Natural killer cell (primary cell): ENCODE data around the gene DAZL. TPM values are rescaled to one million over a fixed set of nuclear protein-coding genes. Genes with fewer than 3 reads are reported as not detected.

Experiments
- ATAC-seq, 3 donors: fragments of 150-1000 bp in 2 of 3; fragments of 200-7000 bp in 1 of 3; cut with Tn5 transposase; 1 replicate in 1 of 3; 2 replicates in 2 of 3; pipeline ENCODE4 v1.10.0; 2021; ENCODE audit warnings: mild to moderate bottlenecking in 2 of 3, moderate library complexity in 2 of 3
- DNase-seq, 2 donors: peaks; one replicate each; pipeline versions ENCODE4 v3.0.0 to v3.0.0-alpha.2; 2013 to 2021; ENCODE audit warnings: mixed read lengths in 1 of 2
- H3K27ac ChIP-seq: one replicate; pipeline ENCODE4 v1.5.1; 2013; ENCODE audit warnings: mild to moderate bottlenecking, low read length
- H3K27me3 ChIP-seq: one replicate; pipeline ENCODE4 v1.6.1; 2013; ENCODE audit warnings: low read length; ENCODE audit not compliant: control insufficient read depth, insufficient read depth
- H3K36me3 ChIP-seq: one replicate; pipeline ENCODE4 v1.6.1; 2013; ENCODE audit warnings: low read length; ENCODE audit not compliant: control insufficient read depth, insufficient read depth
- H3K4me1 ChIP-seq: one replicate; pipeline ENCODE4 v1.6.1; 2013; ENCODE audit warnings: low read length; ENCODE audit not compliant: control insufficient read depth, insufficient read depth
- H3K4me3 ChIP-seq: one replicate; pipeline ENCODE4 v1.5.1; 2013; ENCODE audit warnings: low read length
- H3K9me3 ChIP-seq: one replicate; pipeline ENCODE4 v1.6.1; 2013; ENCODE audit warnings: low read length; ENCODE audit not compliant: control insufficient read depth, insufficient read depth
- H3K27ac Mint-ChIP-seq, 2 donors: one replicate each; pipeline ENCODE4 v1.8.0; 2022; ENCODE audit warnings: mild to moderate bottlenecking in 2 of 2, mixed read lengths in 2 of 2, moderate library complexity in 1 of 2
- H3K27me3 Mint-ChIP-seq, 2 donors: one replicate each; pipeline ENCODE4 v1.8.0; 2022; ENCODE audit warnings: low read depth in 2 of 2, mixed read lengths in 2 of 2
- H3K36me3 Mint-ChIP-seq: one replicate; pipeline ENCODE4 v1.8.0; 2022; ENCODE audit warnings: mixed read lengths
- H3K4me1 Mint-ChIP-seq, 2 donors: one replicate each; pipeline ENCODE4 v1.8.0; 2022; ENCODE audit warnings: mixed read lengths in 2 of 2
- H3K4me3 Mint-ChIP-seq: one replicate; pipeline ENCODE4 v1.8.0; 2022; ENCODE audit warnings: mild to moderate bottlenecking, moderate library complexity, mixed read lengths
- H3K9me3 Mint-ChIP-seq, 2 donors: one replicate each; pipeline ENCODE4 v1.8.0; 2022; ENCODE audit warnings: mixed read lengths in 2 of 2
- CTCF ChIP-seq: fragments of 200-600 bp; IDR thresholded peaks from one replicate; pipeline ENCODE4 v1.8.0; 2022; ENCODE audit warnings: antibody characterized with exemption
- whole genome bisulfite sequencing: methylation state at CpG from one replicate; pipeline ENCODE4 v1.1.7; 2013; ENCODE audit warnings: missing lambda C conversion rate; ENCODE audit not compliant: insufficient coverage; 5-methylcytosine and 5-hydroxymethylcytosine counted together
- intact Hi-C: fragments of 100-400 bp; cut with micrococcal nuclease; formaldehyde crosslinking; loops from one replicate; pipeline ENCODE4 v1.14.2; 2022
- total RNA-seq, 4 donors: library from RNA; stranded (reverse); fragments of 120-200 nt in 1 of 4; gene quantifications; one replicate each; pipeline versions ENCODE4 v1.2.3 to v1.2.4, GENCODE V29; 2013 to 2022

Gene DAZL
- total RNA-seq, 3 donors from 2014 or later (not counting 1 experiment from before 2014, with no cell fraction given) = not detected

DNA sequence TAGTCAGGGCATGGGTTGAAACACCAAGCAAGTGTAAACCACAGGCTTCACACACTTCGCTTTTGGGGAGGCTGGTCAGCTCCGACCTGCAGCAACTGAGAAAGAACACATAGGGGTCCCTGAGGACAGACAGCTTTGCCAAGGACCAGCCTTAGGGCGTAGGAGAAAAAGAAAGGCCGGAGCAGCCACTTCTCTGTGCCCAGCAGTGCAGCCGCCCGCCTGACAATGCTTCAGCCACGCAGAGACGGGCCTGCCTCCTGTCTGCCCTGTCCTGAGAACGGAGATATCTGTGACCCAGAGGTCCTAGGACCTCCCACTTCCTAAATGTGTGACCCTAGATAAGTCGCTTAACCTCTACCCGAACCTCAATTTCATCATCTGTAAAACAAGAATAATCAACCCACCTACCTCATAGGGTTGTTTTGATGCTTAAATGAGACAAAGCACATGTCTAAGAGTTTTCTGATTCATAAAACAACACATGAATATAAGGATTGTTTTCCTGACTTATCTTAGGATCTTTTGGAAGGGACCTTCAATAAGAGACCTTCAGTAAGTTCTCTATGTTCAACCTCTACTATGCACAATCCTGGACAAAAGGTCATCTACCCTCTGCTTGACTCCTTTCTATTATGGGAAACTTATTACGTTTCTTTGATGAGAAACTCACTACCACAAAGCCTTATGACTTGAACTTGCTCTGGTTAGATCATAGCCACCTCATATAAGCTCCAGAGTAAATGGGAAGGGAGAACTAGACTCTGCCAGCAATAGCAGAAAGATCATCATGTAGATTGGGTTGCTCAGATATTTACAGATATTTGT, 58.8 kb downstream of the DAZL start:
- Mint-ChIP-seq H3K27me3 (peaks cover 0 to 5% of the 10 kb centered on the region in 2 donors), H3K4me1 (peaks cover 66 to 74% of the 10 kb centered on the region in 2 donors), H3K9me3 (no peaks in the 10 kb centered on the region), H3K36me3 (no peaks in the 10 kb centered on the region), H3K4me3 (peak overlapping the region; percentile 78), H3K27ac (peak overlapping the region; percentile 78 to 88)
- ATAC-seq (peak; percentile 55 to 70 (median 58)), DNase-seq (peak; percentile 16 to 41)
- intact Hi-C loops = loop anchor here (2.0 kb wide), 1 partner anchor 52 kb away; no protein-coding TSS in a partner anchor
- WGBS = 40% methylated on average over 10 of the region's 12 CpGs
- peak overlapping the region; percentile 8 for H3K4me3 ChIP-seq
- no peak for TF ChIP-seq CTCF
- H3K27me3 ChIP-seq = no peaks in the 10 kb centered on the region
- no peaks in the 10 kb centered on the region for H3K36me3 ChIP-seq
- no peaks in the 10 kb centered on the region for H3K9me3 ChIP-seq
- peaks cover 49% of the 10 kb centered on the region for H3K4me1 ChIP-seq
- peak overlapping the region; percentile 65 for H3K27ac ChIP-seq

DNA sequence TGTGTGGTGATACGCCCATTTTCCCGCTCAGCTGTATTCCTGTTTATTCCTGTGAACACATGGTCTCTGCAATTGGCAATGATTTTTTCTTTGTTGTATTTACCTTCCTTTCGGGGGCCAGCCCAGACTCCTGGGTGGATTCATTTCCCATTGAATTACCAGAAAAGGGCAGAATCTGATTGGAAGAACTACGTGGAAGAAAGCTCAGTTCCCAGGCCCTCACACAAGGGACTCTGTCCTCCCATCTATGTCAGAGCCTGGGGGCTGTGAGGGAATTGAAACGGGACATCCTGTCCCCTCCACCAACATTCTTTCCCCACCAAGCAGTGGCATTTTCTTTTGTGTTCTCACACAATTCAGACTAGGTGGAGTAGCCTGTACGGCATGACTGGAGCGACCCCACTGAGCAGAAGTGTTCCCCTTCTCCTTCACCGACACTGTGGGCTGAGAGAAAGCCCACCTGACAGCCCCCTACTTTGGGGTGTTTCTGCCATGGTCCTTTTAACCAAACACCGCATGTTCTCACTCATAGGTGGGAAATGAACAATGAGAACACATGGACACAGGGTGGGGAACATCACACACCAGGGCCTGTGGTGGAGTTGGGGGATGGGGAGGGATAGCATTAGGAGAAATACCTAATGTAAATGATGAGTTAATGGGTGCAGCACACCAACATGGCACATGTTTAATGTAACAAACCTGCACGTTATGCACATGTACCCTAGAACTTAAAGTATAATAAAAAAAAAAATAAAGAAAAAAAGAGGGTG, 59.6 kb downstream of the DAZL start:
- Mint-ChIP-seq H3K9me3 (no peaks in the 10 kb centered on the region), H3K27ac (peak overlapping the region; percentile 78 to 88), H3K4me1 (peaks cover 61 to 68% of the 10 kb centered on the region in 2 donors), H3K36me3 (no peaks in the 10 kb centered on the region), H3K4me3 (peak overlapping the region; percentile 78), H3K27me3 (no peaks in the 10 kb centered on the region)
- 65% methylated on average over 9 of the region's 10 CpGs for WGBS
- TF ChIP-seq CTCF = no peak
- Histone ChIP-seq H3K4me3 (no peak overlapping the region), H3K36me3 (no peaks in the 10 kb centered on the region), H3K27me3 (no peaks in the 10 kb centered on the region), H3K27ac (peak overlapping the region; percentile 47), H3K9me3 (no peaks in the 10 kb centered on the region), H3K4me1 (peaks cover 46% of the 10 kb centered on the region)
- ATAC-seq = peak in 2 of 3 donors; percentile 24 to 46
- intact Hi-C loops = loop anchor here (2.0 kb wide), 1 partner anchor 51 kb away; no protein-coding TSS in a partner anchor
- no peak for DNase-seq

DNA sequence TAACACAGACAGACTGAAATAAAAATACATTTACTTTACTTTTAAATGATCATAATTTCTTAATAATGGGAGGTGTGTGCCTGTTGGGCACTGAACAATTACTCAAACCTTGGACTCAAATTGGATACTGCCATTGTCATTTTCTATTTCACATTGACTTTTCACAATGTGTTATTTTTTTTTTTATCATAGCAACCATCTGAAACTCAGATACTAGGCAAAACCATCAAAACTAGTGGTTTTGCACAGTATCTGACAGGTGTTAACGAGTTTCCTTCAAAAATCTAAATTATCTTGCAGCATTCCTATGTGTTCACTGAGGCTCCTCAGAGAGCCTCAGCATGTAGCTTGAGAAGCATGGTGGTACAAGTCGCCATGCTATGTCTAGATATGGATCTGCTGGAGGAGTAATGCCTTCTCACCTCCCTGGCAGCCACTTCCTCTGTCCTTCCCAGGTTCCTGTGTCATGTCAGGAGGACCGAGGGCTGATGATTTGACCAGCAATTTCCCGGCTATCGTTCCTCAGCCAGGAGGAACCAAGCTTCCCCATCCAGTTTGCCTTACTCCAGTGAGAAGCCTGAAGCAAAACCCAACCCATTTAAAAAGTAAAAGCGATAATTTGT, 61.9 kb downstream of the DAZL start:
- peaks cover 42% of the 10 kb centered on the region for H3K4me1 ChIP-seq
- no peaks in the 10 kb centered on the region for H3K9me3 ChIP-seq
- H3K9me3 Mint-ChIP-seq = no peaks in the 10 kb centered on the region
- H3K27me3 Mint-ChIP-seq = peaks cover 0 to 2% of the 10 kb centered on the region in 2 donors
- H3K4me3 Mint-ChIP-seq = peak overlapping the region; percentile 17
- DNase-seq = no peak
- H3K27me3 ChIP-seq = no peaks in the 10 kb centered on the region
- H3K4me1 Mint-ChIP-seq = peaks cover 55 to 63% of the 10 kb centered on the region in 2 donors
- no peaks in the 10 kb centered on the region for H3K36me3 ChIP-seq
- H3K36me3 Mint-ChIP-seq = no peaks in the 10 kb centered on the region
- 52% methylated on average over 6 of the region's 6 CpGs for WGBS
- H3K4me3 ChIP-seq = no peak overlapping the region
- no peak for ATAC-seq
- H3K27ac Mint-ChIP-seq = peak overlapping the region; percentile 78 to 88
- TF ChIP-seq CTCF = no peak
- intact Hi-C loops = loop anchor here (1.0 kb wide), 1 partner anchor 27 kb away; no protein-coding TSS in a partner anchor
- H3K27ac ChIP-seq = no peak overlapping the region
